ENCODE measurements around the gene BIK. TPM values are rescaled to one million over a fixed set of nuclear protein-coding genes. Genes with fewer than 3 reads are reported as not detected.

The BIK gene
- total RNA-seq, 1 experiment from 2014 or later = 43.1 TPM

DNA sequence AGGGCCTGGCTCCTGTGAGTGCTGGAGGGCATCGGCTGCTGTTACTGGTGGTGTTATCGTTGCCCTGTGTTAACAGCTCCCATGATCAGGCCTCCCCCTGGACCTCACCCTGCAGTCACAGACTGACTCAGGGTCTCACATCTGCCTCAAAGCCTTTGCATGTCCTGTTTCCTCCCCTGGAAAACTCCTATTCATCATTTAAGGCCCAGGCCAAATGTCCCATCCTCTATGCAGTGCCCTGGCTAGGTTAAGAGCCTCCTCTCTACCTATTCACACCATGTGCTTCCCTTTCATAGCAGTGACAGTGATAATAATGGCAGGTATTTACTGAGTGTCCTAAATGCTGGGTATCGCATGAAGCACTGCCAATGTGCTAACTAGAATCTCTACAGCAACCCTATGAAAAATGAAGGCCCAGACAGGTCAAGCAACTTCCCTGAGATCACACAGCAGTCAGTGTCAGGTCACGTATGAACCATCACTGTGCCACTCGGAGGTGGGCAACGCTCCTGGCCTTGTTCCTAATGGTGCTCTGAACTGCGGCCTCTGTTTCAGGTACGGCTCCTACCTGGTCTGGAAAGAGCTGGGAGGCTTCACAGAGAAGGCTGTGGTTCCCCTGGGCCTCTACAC is 50.1 kb downstream of the BIK start:
- CTCF ChIA-PET = interaction anchor here (0.9 kb wide), 1 partner anchor 10 kb away, joined by 3 read pairs; the partner anchor contains the start of gene TSPO
- TF ChIP-seq, protein P1, sequence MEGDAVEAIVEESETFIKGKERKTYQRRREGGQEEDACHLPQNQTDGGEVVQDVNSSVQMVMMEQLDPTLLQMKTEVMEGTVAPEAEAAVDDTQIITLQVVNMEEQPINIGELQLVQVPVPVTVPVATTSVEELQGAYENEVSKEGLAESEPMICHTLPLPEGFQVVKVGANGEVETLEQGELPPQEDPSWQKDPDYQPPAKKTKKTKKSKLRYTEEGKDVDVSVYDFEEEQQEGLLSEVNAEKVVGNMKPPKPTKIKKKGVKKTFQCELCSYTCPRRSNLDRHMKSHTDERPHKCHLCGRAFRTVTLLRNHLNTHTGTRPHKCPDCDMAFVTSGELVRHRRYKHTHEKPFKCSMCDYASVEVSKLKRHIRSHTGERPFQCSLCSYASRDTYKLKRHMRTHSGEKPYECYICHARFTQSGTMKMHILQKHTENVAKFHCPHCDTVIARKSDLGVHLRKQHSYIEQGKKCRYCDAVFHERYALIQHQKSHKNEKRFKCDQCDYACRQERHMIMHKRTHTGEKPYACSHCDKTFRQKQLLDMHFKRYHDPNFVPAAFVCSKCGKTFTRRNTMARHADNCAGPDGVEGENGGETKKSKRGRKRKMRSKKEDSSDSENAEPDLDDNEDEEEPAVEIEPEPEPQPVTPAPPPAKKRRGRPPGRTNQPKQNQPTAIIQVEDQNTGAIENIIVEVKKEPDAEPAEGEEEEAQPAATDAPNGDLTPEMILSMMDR (IDR thresholded peaks at IDR 0.05; ENCODE audit: unreplicated experiment) = no peak
- no TSS peak for BruUV-seq (replicated peaks)
- no peaks in the 10 kb centered on the region for H3K27me3 Mint-ChIP-seq (ENCODE audit: unreplicated experiment)
- H3K4me1 Mint-ChIP-seq (ENCODE audit: low read depth, unreplicated experiment) = peaks cover 8% of the 10 kb centered on the region
- intact Hi-C loops (cut with micrococcal nuclease; ENCODE audit: unreplicated experiment) = no loop called here
- no peaks in the 10 kb centered on the region for H3K9me3 Mint-ChIP-seq (ENCODE audit: low read depth, unreplicated experiment)
- no peak for DNase-seq
- H3K4me3 Mint-ChIP-seq (ENCODE audit: low read depth, unreplicated experiment) = no peak overlapping the region
- peaks cover 66% of the 10 kb centered on the region for H3K36me3 Mint-ChIP-seq (ENCODE audit: insufficient read depth, unreplicated experiment)
- no peak overlapping the region for H3K27ac Mint-ChIP-seq (ENCODE audit: unreplicated experiment)

DNA sequence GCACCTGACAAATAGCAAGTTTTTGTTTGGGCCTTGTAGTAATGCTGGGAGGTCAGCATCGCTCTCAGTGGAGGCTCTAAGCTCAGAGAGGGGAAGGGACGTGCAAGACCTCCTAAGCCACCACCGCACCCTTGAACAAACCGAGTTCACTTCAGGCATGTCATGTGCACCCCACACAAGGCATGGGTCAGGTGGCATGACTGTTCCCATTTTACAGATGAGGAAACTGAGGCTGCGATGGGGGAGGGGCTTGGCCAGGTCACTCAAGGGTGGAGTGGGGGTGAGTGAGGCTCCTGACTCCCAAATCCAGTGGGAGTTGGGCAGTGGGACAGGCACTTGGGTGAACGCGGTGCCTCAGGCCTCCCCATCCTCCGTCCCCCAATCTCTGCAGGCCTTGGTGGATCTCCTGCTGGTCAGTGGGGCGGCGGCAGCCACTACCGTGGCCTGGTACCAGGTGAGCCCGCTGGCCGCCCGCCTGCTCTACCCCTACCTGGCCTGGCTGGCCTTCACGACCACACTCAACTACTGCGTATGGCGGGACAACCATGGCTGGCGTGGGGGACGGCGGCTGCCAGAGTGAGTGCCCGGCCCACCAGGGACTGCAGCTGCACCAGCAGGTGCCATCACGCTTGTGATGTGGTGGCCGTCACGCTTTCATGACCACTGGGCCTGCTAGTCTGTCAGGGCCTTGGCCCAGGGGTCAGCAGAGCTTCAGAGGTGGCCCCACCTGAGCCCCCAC is 52.0 kb downstream of the BIK start:
- Mint-ChIP-seq H3K27ac (ENCODE audit: unreplicated experiment) (no peak overlapping the region), H3K4me1 (ENCODE audit: low read depth, unreplicated experiment) (peaks cover 8% of the 10 kb centered on the region), H3K9me3 (ENCODE audit: low read depth, unreplicated experiment) (no peaks in the 10 kb centered on the region), H3K36me3 (ENCODE audit: insufficient read depth, unreplicated experiment) (peaks cover 82% of the 10 kb centered on the region), H3K27me3 (ENCODE audit: unreplicated experiment) (no peaks in the 10 kb centered on the region), H3K4me3 (ENCODE audit: low read depth, unreplicated experiment) (no peak overlapping the region)
- CTCF ChIA-PET = no interaction called here
- intact Hi-C loops (cut with micrococcal nuclease; ENCODE audit: unreplicated experiment) = no loop called here
- DNase-seq = no peak
- no TSS peak for BruUV-seq (replicated peaks)
- TF ChIP-seq, protein P1 (IDR thresholded peaks at IDR 0.05; ENCODE audit: unreplicated experiment) = no peak

DNA sequence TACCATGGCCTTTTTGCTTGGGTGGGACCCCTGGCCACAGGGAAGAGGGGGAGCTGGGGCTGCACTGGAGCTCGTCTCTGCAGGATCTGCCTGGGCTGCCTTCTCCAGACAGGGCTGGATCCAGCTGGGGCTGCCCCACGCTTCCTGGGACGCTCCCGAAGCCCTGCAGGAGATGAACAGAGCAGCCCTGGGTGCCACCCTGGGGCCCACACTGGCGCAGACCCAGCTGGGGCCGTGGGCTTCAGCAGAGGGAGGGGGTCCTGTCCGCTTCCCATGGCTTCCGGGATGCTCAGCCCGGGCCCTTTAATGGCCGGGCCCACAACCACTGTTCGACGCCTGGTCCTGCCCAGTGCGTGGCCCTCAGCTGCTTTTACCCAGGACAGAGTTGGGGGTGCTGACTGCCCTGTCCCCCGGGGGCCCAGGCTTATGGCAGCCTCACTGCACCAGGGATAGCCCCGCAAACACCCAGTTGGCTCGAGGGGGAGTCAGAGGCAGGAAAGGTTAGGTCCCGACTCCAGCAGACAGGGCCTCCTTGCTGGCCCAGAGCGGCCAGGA is 52.8 kb downstream of the BIK start:
- no TSS peak for BruUV-seq (replicated peaks)
- no peaks in the 10 kb centered on the region for H3K9me3 Mint-ChIP-seq (ENCODE audit: low read depth, unreplicated experiment)
- no peak overlapping the region for H3K27ac Mint-ChIP-seq (ENCODE audit: unreplicated experiment)
- DNase-seq = no peak
- intact Hi-C loops (cut with micrococcal nuclease; ENCODE audit: unreplicated experiment) = no loop called here
- peaks cover 85% of the 10 kb centered on the region for H3K36me3 Mint-ChIP-seq (ENCODE audit: insufficient read depth, unreplicated experiment)
- CTCF ChIA-PET = interaction anchor here (0.6 kb wide), 1 partner anchor 1145 kb away, joined by 3 read pairs; no protein-coding TSS in a partner anchor
- TF ChIP-seq, protein P1 (IDR thresholded peaks at IDR 0.05; ENCODE audit: unreplicated experiment) = no peak
- no peak overlapping the region for H3K4me3 Mint-ChIP-seq (ENCODE audit: low read depth, unreplicated experiment)
- H3K4me1 Mint-ChIP-seq (ENCODE audit: low read depth, unreplicated experiment) = peaks cover 7% of the 10 kb centered on the region
- H3K27me3 Mint-ChIP-seq (ENCODE audit: unreplicated experiment) = no peaks in the 10 kb centered on the region

DNA sequence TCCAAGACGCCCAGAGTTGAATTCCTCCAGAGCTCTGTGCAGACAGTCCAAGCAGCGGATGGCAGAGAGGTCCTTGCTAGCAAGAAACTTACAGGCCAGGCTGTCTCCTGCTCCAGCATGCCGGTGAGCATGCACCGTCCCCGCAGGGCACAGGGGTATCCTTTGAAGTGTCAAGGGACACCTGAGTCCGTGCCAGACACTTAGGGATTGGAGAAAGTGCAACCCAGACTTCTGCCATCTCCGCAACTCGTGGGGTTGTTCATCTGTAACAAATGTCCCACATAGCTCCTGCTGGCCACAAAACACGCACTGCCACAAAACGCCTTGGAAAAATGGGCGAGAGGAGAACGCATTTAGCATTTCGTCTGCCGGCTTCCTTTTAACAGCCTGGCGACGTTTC is 54.1 kb downstream of the BIK start:
- CTCF ChIA-PET = interaction anchor here (0.5 kb wide), 1 partner anchor 417 kb away, joined by 3 read pairs; no protein-coding TSS in a partner anchor
- Mint-ChIP-seq H3K9me3 (ENCODE audit: low read depth, unreplicated experiment) (no peaks in the 10 kb centered on the region), H3K4me3 (ENCODE audit: low read depth, unreplicated experiment) (no peak overlapping the region), H3K36me3 (ENCODE audit: insufficient read depth, unreplicated experiment) (peaks cover 90% of the 10 kb centered on the region), H3K27ac (ENCODE audit: unreplicated experiment) (no peak overlapping the region), H3K4me1 (ENCODE audit: low read depth, unreplicated experiment) (no peaks in the 10 kb centered on the region), H3K27me3 (ENCODE audit: unreplicated experiment) (no peaks in the 10 kb centered on the region)
- intact Hi-C loops (cut with micrococcal nuclease; ENCODE audit: unreplicated experiment) = no loop called here
- no peak for DNase-seq
- TF ChIP-seq, protein P1 (IDR thresholded peaks at IDR 0.05; ENCODE audit: unreplicated experiment) = no peak
- BruUV-seq (replicated peaks) = no TSS peak

All from Calu3 (cell line).